GM23338 (cell line): ENCODE measurements around the gene DYTN. TPM values are rescaled to one million over a fixed set of nuclear protein-coding genes. Genes with fewer than 3 reads are reported as not detected.

ENCODE experiments used
- ATAC-seq: fragments of 200-7000 bp; cut with Tn5 transposase; 3 replicates; pipeline ENCODE4 v1.9.1; 2020
- DNase-seq: peaks from one replicate; pipeline ENCODE4 v3.0.0-alpha.2; 2015; ENCODE audit warnings: low spot score
- H2AFZ ChIP-seq: fragments of 200-600 bp; sonication (generic); 2 replicates; pipeline ENCODE4 v1.8.0; 2016; ENCODE audit warnings: antibody characterized with exemption, mild to moderate bottlenecking, moderate library complexity
- H3F3A ChIP-seq: fragments of 200-600 bp; sonication (generic); replicated peaks from 2 replicates; pipeline ENCODE4 v1.8.0; 2017; ENCODE audit warnings: antibody characterized with exemption, mixed run types, low read depth
- H3K27ac ChIP-seq: fragments of 200-600 bp; sonication (generic); 2 replicates; pipeline ENCODE4 v1.6.1; 2016; ENCODE audit warnings: low read depth
- H3K27me3 ChIP-seq: fragments of 200-600 bp; sonication (generic); 2 replicates; pipeline ENCODE4 v1.8.0; 2016; ENCODE audit warnings: mild to moderate bottlenecking, mixed run types, moderate library complexity; ENCODE audit not compliant: insufficient read depth
- H3K36me3 ChIP-seq: fragments of 200-600 bp; sonication (generic); 2 replicates; pipeline ENCODE4 v1.8.0; 2016; ENCODE audit warnings: mild to moderate bottlenecking; ENCODE audit not compliant: insufficient read depth
- H3K4me1 ChIP-seq: fragments of 200-600 bp; sonication (generic); 2 replicates; pipeline ENCODE4 v1.8.0; 2016; ENCODE audit warnings: mild to moderate bottlenecking, moderate library complexity; ENCODE audit not compliant: insufficient read depth
- H3K4me2 ChIP-seq: fragments of 200-600 bp; sonication (generic); 2 replicates; pipeline ENCODE4 v1.7.1; 2017; ENCODE audit warnings: mixed run types
- H3K4me3 ChIP-seq: fragments of 200-600 bp; sonication (generic); 2 replicates; pipeline ENCODE4 v1.6.1; 2016; ENCODE audit warnings: mixed run types
- H3K79me2 ChIP-seq: fragments of 200-600 bp; sonication (generic); replicated peaks from 2 replicates; pipeline ENCODE4 v1.8.0; 2017; ENCODE audit warnings: mild to moderate bottlenecking; ENCODE audit not compliant: insufficient read depth
- H3K9me2 ChIP-seq: fragments of 200-600 bp; sonication (generic); 2 replicates; pipeline ENCODE4 v1.8.0; 2017; ENCODE audit not compliant: insufficient read depth
- H4K20me1 ChIP-seq: fragments of 200-600 bp; sonication (generic); replicated peaks from 2 replicates; pipeline ENCODE4 v1.8.0; 2017; ENCODE audit warnings: mild to moderate bottlenecking; ENCODE audit not compliant: insufficient read depth
- H3K27ac Mint-ChIP-seq: 2 replicates; pipeline ENCODE4 v1.8.0; 2020; ENCODE audit warnings: inconsistent platforms, mild to moderate bottlenecking, moderate library complexity, mixed read lengths
- H3K27me3 Mint-ChIP-seq: 3 replicates; pipeline ENCODE4 v1.8.0; 2022; ENCODE audit warnings: low read depth, mild to moderate bottlenecking, moderate library complexity, mixed read lengths, inconsistent platforms; ENCODE audit not compliant: insufficient read depth, poor library complexity
- H3K36me3 Mint-ChIP-seq: 3 replicates; pipeline ENCODE4 v1.8.0; 2021; ENCODE audit warnings: low read depth, mild to moderate bottlenecking, inconsistent platforms, moderate library complexity, mixed read lengths
- H3K4me1 Mint-ChIP-seq: 3 replicates; pipeline ENCODE4 v1.8.0; 2020; ENCODE audit warnings: mild to moderate bottlenecking, inconsistent platforms, mixed read lengths
- H3K4me3 Mint-ChIP-seq: 3 replicates; pipeline ENCODE4 v1.8.0; 2021; ENCODE audit warnings: moderate library complexity, mild to moderate bottlenecking, inconsistent platforms, mixed read lengths
- H3K9me3 Mint-ChIP-seq: 3 replicates; pipeline ENCODE4 v1.8.0; 2020; ENCODE audit warnings: moderate library complexity, mild to moderate bottlenecking, inconsistent platforms, mixed read lengths
- CREB1 ChIP-seq: fragments of 250-450 bp; sonication (Bioruptor Pico); IDR thresholded peaks from 2 replicates; pipeline ENCODE4 v1.5.0; 2020; ENCODE audit warnings: low read depth, mild to moderate bottlenecking, moderate library complexity
- EZH2 ChIP-seq: fragments of 200-600 bp; sonication (generic); IDR thresholded peaks from one replicate; pipeline ENCODE4 v1.8.0; 2017; ENCODE audit warnings: antibody characterized with exemption, mild to moderate bottlenecking, low read depth; ENCODE audit not compliant: unreplicated experiment
- EZH2phosphoT487 ChIP-seq: fragments of 200-600 bp; sonication (generic); IDR thresholded peaks from one replicate; pipeline ENCODE4 v1.8.1; 2018; ENCODE audit warnings: antibody characterized with exemption; ENCODE audit not compliant: unreplicated experiment
- JUNB ChIP-seq: IDR thresholded peaks from one replicate; pipeline ENCODE4 v1.6.1; 2016; ENCODE audit warnings: antibody characterized with exemption; ENCODE audit not compliant: unreplicated experiment
- NANOG ChIP-seq: IDR thresholded peaks from 2 replicates; pipeline ENCODE4 v1.6.1; 2016; ENCODE audit warnings: antibody characterized with exemption, borderline replicate concordance
- POLR2AphosphoS5 ChIP-seq: IDR thresholded peaks from 2 replicates; pipeline ENCODE4 v1.6.1; 2016; ENCODE audit warnings: antibody characterized with exemption, low read depth
- STAT1 ChIP-seq: IDR thresholded peaks from one replicate; pipeline ENCODE4 v1.6.1; 2016; ENCODE audit warnings: antibody characterized with exemption; ENCODE audit not compliant: unreplicated experiment
- ZNF114 ChIP-seq: fragments of 250-450 bp; sonication (Bioruptor Pico); IDR thresholded peaks from 2 replicates; pipeline ENCODE4 v1.5.0; 2020; ENCODE audit warnings: mild to moderate bottlenecking, moderate library complexity
- ZNF331 ChIP-seq: fragments of 250-450 bp; sonication (Bioruptor Pico); IDR thresholded peaks from 2 replicates; pipeline ENCODE4 v1.5.0; 2020; ENCODE audit warnings: low read depth, mild to moderate bottlenecking, moderate library complexity
- polyA plus RNA-seq: library from polyadenylated mRNA; unstranded; fragments of >200 nt; fragmentation: Nextera tagmentation; extraction: Ambion mirVana; gene quantifications from 2 replicates; pipeline ENCODE4 v1.2.1, GENCODE V29; 2016
- total RNA-seq: library from RNA; depleted of rRNA; stranded (reverse); fragments of >200 nt; shearing (Covaris generic); gene quantifications from 2 replicates; pipeline ENCODE4 v1.2.3, GENCODE V29; 2014
- TF ChIP-seq, protein P1 (sequence below): IDR thresholded peaks from one replicate; pipeline ENCODE4 v1.6.1; 2018; ENCODE audit warnings: antibody characterized with exemption; ENCODE audit not compliant: unreplicated experiment
- TF ChIP-seq, protein P2 (sequence below): IDR thresholded peaks from 2 replicates; pipeline ENCODE4 v1.6.1; 2016; ENCODE audit warnings: antibody characterized with exemption
- TF ChIP-seq, protein P3 (sequence below), 2 experiments: fragments of 200-600 bp in 1 of 2; sonication (generic) in 1 of 2; conservative IDR thresholded peaks; 2 replicates each; pipeline versions ENCODE4 v1.5.1 to v1.6.1; 2016 to 2017; ENCODE audit warnings: antibody characterized with exemption in 2 of 2, low read depth in 2 of 2, mild to moderate bottlenecking in 2 of 2, moderate library complexity in 1 of 2
- TF ChIP-seq, protein P4 (sequence below): fragments of 250-450 bp; sonication (Bioruptor Pico); IDR thresholded peaks from 2 replicates; pipeline ENCODE4 v1.5.0; 2020; ENCODE audit warnings: mild to moderate bottlenecking, moderate library complexity

The DYTN gene
- total and polyA plus RNA-seq, 2 experiments from 2014 or later, result not detected

DNA sequence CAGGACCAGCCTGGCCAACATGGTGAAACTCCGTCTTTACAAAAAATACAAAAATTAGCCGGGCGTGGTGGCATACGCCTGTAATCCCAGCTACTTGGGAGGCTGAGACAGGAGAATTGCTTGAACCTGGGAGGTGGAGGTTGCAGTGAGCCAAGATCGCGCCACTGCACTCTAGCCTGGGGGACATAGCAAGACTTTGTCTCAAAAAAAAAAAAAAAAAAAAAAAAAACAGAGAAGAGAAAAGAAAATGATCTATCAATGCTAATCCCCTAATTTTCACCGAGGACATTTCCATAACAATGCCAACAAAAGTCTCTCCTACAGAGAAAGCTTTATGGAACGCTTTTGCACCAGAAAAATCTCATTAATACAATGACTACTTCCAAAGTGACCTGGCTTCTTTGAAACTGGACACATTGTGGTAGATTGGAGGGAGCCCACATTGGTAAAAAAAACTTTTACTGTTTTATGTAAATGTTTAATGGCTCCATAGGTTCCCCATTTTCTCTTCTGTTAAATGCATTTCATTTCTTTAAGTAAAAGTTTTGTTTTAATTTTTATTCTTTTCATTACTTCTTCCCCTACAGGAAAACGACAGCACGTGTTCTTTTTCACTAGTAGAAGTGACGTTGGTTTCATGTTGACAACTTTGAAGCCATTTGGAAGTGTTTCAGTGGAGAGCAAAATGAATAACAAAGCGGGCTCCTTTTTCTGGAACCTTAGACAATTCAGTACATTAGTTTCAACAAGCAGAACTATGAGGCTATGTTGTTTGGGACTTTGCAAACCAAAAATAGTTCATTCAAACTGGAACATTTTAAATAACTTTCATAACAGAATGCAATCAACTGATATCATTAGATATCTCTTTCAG, 48.1 kb upstream of the DYTN start:
- Histone ChIP-seq H3K4me1 (peaks cover 13% of the 10 kb centered on the region), H3K36me3 (no peaks in the 10 kb centered on the region; the same call in 1 of the 2 replicates), H3F3A (no peaks in the 10 kb centered on the region), H3K9me2 (no peaks in the 10 kb centered on the region), H3K4me3 (peak overlapping the region; percentile 82), H3K4me2 (peak overlapping the region; percentile 95), H3K27me3 (no peaks in the 10 kb centered on the region), H3K79me2 (peaks cover 37% of the 10 kb centered on the region), H2AFZ (peak overlapping the region; percentile 100), H3K27ac (no peak overlapping the region; the same call in 1 of the 2 replicates), H4K20me1 (no peaks in the 10 kb centered on the region; the same call in 1 of the 2 replicates)
- no peak for DNase-seq
- ATAC-seq, result no peak
- peaks cover 32% of the 10 kb centered on the region for H3K36me3 Mint-ChIP-seq
- peak overlapping the region; percentile 98; the same call in 2 of the 3 replicates for H3K4me3 Mint-ChIP-seq
- H3K9me3 Mint-ChIP-seq, result no peaks in the 10 kb centered on the region
- TF ChIP-seq, protein P1, sequence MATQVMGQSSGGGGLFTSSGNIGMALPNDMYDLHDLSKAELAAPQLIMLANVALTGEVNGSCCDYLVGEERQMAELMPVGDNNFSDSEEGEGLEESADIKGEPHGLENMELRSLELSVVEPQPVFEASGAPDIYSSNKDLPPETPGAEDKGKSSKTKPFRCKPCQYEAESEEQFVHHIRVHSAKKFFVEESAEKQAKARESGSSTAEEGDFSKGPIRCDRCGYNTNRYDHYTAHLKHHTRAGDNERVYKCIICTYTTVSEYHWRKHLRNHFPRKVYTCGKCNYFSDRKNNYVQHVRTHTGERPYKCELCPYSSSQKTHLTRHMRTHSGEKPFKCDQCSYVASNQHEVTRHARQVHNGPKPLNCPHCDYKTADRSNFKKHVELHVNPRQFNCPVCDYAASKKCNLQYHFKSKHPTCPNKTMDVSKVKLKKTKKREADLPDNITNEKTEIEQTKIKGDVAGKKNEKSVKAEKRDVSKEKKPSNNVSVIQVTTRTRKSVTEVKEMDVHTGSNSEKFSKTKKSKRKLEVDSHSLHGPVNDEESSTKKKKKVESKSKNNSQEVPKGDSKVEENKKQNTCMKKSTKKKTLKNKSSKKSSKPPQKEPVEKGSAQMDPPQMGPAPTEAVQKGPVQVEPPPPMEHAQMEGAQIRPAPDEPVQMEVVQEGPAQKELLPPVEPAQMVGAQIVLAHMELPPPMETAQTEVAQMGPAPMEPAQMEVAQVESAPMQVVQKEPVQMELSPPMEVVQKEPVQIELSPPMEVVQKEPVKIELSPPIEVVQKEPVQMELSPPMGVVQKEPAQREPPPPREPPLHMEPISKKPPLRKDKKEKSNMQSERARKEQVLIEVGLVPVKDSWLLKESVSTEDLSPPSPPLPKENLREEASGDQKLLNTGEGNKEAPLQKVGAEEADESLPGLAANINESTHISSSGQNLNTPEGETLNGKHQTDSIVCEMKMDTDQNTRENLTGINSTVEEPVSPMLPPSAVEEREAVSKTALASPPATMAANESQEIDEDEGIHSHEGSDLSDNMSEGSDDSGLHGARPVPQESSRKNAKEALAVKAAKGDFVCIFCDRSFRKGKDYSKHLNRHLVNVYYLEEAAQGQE, result no peak
- TF ChIP-seq NANOG (no peak), STAT1 (no peak), EZH2phosphoT487 (no peak), EZH2 (no peak), ZNF331 (CRISPR knock-in tag) (no peak), JUNB (no peak), CREB1 (no peak), ZNF114 (CRISPR knock-in tag) (no peak), POLR2AphosphoS5 (no peak)
- TF ChIP-seq, protein P2, sequence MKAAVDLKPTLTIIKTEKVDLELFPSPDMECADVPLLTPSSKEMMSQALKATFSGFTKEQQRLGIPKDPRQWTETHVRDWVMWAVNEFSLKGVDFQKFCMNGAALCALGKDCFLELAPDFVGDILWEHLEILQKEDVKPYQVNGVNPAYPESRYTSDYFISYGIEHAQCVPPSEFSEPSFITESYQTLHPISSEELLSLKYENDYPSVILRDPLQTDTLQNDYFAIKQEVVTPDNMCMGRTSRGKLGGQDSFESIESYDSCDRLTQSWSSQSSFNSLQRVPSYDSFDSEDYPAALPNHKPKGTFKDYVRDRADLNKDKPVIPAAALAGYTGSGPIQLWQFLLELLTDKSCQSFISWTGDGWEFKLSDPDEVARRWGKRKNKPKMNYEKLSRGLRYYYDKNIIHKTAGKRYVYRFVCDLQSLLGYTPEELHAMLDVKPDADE, result no peak
- TF ChIP-seq, protein P3, sequence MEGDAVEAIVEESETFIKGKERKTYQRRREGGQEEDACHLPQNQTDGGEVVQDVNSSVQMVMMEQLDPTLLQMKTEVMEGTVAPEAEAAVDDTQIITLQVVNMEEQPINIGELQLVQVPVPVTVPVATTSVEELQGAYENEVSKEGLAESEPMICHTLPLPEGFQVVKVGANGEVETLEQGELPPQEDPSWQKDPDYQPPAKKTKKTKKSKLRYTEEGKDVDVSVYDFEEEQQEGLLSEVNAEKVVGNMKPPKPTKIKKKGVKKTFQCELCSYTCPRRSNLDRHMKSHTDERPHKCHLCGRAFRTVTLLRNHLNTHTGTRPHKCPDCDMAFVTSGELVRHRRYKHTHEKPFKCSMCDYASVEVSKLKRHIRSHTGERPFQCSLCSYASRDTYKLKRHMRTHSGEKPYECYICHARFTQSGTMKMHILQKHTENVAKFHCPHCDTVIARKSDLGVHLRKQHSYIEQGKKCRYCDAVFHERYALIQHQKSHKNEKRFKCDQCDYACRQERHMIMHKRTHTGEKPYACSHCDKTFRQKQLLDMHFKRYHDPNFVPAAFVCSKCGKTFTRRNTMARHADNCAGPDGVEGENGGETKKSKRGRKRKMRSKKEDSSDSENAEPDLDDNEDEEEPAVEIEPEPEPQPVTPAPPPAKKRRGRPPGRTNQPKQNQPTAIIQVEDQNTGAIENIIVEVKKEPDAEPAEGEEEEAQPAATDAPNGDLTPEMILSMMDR (conservative IDR thresholded peaks at IDR 0.05; ENCODE audit: low read depth in 2 of 2), result no peak
- TF ChIP-seq, protein P4, sequence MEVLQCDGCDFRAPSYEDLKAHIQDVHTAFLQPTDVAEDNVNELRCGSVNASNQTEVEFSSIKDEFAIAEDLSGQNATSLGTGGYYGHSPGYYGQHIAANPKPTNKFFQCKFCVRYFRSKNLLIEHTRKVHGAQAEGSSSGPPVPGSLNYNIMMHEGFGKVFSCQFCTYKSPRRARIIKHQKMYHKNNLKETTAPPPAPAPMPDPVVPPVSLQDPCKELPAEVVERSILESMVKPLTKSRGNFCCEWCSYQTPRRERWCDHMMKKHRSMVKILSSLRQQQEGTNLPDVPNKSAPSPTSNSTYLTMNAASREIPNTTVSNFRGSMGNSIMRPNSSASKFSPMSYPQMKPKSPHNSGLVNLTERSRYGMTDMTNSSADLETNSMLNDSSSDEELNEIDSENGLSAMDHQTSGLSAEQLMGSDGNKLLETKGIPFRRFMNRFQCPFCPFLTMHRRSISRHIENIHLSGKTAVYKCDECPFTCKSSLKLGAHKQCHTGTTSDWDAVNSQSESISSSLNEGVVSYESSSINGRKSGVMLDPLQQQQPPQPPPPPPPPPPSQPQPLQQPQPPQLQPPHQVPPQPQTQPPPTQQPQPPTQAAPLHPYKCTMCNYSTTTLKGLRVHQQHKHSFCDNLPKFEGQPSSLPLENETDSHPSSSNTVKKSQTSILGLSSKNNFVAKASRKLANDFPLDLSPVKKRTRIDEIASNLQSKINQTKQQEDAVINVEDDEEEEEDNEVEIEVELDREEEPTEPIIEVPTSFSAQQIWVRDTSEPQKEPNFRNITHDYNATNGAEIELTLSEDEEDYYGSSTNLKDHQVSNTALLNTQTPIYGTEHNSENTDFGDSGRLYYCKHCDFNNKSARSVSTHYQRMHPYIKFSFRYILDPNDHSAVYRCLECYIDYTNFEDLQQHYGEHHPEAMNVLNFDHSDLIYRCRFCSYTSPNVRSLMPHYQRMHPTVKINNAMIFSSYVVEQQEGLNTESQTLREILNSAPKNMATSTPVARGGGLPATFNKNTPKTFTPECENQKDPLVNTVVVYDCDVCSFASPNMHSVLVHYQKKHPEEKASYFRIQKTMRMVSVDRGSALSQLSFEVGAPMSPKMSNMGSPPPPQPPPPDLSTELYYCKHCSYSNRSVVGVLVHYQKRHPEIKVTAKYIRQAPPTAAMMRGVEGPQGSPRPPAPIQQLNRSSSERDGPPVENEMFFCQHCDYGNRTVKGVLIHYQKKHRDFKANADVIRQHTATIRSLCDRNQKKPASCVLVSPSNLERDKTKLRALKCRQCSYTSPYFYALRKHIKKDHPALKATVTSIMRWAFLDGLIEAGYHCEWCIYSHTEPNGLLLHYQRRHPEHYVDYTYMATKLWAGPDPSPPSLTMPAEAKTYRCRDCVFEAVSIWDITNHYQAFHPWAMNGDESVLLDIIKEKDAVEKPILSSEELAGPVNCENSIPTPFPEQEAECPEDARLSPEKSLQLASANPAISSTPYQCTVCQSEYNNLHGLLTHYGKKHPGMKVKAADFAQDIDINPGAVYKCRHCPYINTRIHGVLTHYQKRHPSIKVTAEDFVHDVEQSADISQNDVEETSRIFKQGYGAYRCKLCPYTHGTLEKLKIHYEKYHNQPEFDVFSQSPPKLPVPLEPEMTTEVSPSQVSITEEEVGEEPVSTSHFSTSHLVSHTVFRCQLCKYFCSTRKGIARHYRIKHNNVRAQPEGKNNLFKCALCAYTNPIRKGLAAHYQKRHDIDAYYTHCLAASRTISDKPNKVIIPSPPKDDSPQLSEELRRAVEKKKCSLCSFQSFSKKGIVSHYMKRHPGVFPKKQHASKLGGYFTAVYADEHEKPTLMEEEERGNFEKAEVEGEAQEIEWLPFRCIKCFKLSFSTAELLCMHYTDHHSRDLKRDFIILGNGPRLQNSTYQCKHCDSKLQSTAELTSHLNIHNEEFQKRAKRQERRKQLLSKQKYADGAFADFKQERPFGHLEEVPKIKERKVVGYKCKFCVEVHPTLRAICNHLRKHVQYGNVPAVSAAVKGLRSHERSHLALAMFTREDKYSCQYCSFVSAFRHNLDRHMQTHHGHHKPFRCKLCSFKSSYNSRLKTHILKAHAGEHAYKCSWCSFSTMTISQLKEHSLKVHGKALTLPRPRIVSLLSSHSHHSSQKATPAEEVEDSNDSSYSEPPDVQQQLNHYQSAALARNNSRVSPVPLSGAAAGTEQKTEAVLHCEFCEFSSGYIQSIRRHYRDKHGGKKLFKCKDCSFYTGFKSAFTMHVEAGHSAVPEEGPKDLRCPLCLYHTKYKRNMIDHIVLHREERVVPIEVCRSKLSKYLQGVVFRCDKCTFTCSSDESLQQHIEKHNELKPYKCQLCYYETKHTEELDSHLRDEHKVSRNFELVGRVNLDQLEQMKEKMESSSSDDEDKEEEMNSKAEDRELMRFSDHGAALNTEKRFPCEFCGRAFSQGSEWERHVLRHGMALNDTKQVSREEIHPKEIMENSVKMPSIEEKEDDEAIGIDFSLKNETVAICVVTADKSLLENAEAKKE, result no peak
- H3K4me1 Mint-ChIP-seq, result peaks cover 17% of the 10 kb centered on the region
- peaks cover 7% of the 10 kb centered on the region for H3K27me3 Mint-ChIP-seq
- peak overlapping the region; percentile 99 for H3K27ac Mint-ChIP-seq
